Measurements from ENCODE around the gene ENTHD1.
"Not testable (repeated sequence)": the region's sequence is repeated elsewhere in the genome, so short reads cannot be mapped to it uniquely, and the experiment has no call there.

ENTHD1 gene

DNA sequence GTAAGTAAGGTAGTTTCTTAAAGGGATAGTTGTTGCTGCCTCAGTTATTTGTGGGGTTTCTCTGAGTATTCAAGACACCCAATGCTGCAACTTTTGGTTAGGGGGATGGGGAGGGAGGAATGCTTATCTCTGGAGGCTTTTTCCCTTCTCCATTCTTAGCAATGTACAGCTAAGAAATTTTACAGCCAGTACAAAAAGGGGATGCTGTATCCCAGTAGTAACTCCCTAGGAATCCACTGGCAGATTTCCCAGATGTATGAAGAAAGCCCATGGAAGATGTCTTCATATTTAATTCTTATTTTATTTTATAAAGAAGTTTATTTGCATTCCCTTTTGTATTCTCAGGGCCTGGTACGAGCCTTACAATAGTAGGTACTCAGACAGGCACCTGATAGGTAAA, 154.8 kb downstream of the ENTHD1 start:
- no peak for TF ChIP-seq JUND (IDR thresholded peaks at IDR 0.05; ENCODE audit: low read depth)
- in situ Hi-C loops (cut with HindIII; ENCODE audit: low pct_unique_long_range_greater_than_20kb, low sequenced_read_pairs) = no loop called here
- DNase-seq (ENCODE audit: low read depth in 1 of 2, low spot score in 1 of 2) = no peak

DNA sequence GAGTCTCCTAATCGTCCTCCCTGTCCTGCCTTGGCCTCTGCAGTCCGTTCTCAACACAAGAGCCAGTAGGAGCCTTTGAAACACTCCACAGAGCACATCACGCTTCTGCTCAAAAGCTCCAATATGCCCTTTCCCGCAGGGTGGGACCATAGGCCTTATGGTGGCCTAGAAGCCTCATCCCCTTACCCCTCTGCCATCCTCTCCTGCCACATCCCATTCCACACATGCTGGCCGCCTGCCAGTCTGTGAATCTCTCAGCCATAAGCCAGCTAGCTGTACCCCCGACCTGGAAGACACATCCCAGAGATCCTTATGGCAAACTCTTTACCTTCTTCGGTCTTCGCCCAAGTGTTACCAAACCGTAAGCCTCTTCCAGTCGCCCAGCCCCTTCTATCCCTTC, 157.8 kb downstream of the ENTHD1 start:
- no peak for TF ChIP-seq JUND (IDR thresholded peaks at IDR 0.05; ENCODE audit: low read depth)
- in situ Hi-C loops (cut with HindIII; ENCODE audit: low pct_unique_long_range_greater_than_20kb, low sequenced_read_pairs) = no loop called here
- no peak for DNase-seq (ENCODE audit: low read depth in 1 of 2, low spot score in 1 of 2)

DNA sequence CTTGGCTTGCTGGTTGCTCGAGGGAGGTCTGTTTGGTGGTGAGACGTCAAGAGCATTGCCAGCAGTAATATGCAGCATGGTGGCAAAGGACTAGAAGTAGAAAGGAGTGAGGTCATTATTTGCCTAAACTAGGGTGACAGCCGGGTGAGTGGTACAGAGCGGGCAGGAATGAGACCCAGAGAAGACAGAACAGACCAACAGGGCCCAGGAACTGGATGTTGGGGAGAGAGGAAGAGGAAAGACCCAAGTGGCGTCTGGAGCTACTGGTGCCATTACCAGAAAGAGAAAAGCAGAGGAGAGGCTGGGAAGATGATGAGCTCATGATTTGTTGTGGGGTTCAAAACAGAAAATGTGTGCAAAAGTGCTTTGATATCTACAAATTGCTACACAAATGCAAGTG, 158.7 kb downstream of the ENTHD1 start:
- DNase-seq (ENCODE audit: low read depth in 1 of 2, low spot score in 1 of 2) = no peak
- in situ Hi-C loops (cut with HindIII; ENCODE audit: low pct_unique_long_range_greater_than_20kb, low sequenced_read_pairs) = no loop called here
- no peak for TF ChIP-seq JUND (IDR thresholded peaks at IDR 0.05; ENCODE audit: low read depth)

DNA sequence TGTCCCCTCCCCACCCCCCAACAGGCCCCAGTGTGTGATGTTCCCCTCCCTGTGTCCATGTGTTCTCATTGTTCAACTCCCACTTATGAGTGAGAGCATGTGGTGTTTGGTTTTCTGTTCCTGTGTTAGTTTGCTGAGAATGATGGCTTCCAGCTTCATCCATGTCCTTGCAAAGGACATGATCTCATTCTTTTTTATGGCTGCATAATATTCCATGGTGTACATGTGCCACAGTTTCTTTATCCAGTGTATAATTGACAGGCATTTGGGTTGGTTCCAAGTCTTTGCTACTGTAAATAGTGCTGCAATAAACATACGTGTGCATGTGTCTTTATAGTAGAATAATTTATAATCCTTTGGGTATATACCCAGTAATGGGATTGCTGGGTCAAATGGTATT, 159.5 kb downstream of the ENTHD1 start:
- DNase-seq (ENCODE audit: low read depth in 1 of 2, low spot score in 1 of 2); in situ Hi-C loops (cut with HindIII; ENCODE audit: low pct_unique_long_range_greater_than_20kb, low sequenced_read_pairs): not testable (repeated sequence)

DNA sequence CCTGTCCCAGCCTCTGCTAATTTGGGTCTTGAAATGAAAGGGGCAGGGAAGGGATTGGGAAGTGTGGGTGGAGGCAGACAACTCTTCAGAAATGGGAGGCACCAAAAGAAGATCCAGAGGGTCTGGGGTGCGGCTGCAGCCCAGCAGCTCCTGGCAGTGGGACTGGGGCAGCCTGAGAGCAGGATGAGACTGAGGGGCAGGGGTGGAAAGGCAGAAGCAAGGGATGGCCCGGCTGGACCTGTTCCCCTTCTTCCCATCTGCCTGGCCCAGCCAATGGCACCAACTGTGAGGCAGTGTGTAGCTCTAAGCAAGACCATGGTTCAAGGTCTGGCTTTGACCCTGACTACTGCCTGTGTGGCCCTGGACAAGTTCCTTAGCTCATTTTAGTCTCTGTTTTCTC, 160.4 kb downstream of the ENTHD1 start:
- no peak for DNase-seq (ENCODE audit: low read depth in 1 of 2, low spot score in 1 of 2)
- in situ Hi-C loops (cut with HindIII; ENCODE audit: low pct_unique_long_range_greater_than_20kb, low sequenced_read_pairs) = no loop called here
- TF ChIP-seq JUND (IDR thresholded peaks at IDR 0.05; ENCODE audit: low read depth) = no peak

DNA sequence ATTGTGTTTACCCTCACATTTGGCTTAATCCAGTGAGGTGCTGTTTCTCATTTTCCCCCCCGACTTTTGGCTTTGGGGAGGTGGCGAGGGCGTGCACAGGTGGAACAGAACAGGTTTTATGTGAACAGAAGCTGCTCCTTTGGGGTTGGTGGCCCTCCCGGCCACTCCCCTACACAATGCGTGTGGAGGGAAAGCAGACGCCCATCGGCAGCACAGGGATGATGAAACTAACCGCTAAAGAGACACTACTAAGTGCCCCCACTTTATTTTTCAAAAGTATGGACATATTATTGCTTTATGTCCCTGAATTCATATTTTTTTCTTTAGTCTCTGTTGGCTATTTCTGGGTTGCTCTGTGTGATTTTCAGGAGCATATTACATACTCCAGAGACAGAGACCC, 160.9 kb downstream of the ENTHD1 start:
- TF ChIP-seq JUND (IDR thresholded peaks at IDR 0.05; ENCODE audit: low read depth) = no peak
- no peak for DNase-seq (ENCODE audit: low read depth in 1 of 2, low spot score in 1 of 2)
- in situ Hi-C loops (cut with HindIII; ENCODE audit: low pct_unique_long_range_greater_than_20kb, low sequenced_read_pairs) = no loop called here

DNA sequence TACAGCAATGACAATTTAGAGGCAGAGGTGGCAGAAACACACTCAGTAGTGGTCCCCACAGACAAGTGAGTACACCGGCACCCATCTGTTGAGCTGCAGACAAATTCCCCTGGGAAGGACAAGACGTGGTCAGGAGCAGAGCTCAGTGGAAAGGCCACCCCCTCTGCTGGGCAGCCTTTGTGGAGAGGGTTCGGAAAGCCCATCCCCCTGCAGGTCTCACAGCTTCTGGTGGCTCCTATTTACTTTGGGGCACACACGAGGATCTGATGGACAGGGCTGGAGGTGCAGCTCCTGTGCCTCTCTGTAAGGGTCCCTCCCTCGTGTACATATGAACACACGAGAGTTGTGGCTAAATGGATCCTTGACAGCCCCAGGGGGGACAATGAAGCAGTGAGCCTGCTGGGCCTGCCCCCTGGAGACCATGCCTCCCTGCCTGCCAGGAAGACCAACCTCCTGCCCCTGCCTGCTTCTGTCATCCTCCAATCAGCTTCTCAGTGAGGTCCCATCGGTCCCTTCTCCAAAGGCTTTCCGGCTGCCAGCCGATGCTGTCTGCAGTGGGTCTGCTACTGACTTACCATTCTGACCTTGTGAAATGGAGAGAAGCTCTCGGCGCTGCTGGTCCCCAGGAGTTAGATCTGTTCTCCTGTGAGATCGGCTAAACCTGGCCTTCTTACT, 161.5 kb downstream of the ENTHD1 start:
- no peak for TF ChIP-seq JUND (IDR thresholded peaks at IDR 0.05; ENCODE audit: low read depth)
- in situ Hi-C loops (cut with HindIII; ENCODE audit: low pct_unique_long_range_greater_than_20kb, low sequenced_read_pairs) = no loop called here
- DNase-seq (ENCODE audit: low read depth in 1 of 2, low spot score in 1 of 2) = no peak

DNA sequence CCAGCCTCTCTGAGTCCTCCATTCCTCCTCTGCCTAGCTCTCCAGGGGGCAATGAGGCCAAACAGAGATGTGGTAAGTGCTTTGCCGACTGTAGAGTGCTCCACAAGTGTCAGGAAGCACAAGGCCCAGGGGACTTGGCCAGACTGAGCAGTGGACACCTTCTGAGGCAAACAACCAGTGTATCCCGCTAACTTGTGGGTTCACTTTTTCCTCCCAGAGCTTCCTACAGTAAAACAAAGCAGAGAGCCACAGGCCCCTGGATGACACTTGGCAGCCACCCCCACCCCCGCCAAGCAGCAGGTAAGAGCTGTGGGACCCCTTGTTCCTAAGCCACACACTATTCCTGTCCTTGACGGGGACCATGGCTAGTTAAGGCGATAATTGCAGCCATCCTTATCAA, 162.1 kb downstream of the ENTHD1 start:
- no peak for DNase-seq (ENCODE audit: low read depth in 1 of 2, low spot score in 1 of 2)
- no peak for TF ChIP-seq JUND (IDR thresholded peaks at IDR 0.05; ENCODE audit: low read depth)
- in situ Hi-C loops (cut with HindIII; ENCODE audit: low pct_unique_long_range_greater_than_20kb, low sequenced_read_pairs) = no loop called here

DNA sequence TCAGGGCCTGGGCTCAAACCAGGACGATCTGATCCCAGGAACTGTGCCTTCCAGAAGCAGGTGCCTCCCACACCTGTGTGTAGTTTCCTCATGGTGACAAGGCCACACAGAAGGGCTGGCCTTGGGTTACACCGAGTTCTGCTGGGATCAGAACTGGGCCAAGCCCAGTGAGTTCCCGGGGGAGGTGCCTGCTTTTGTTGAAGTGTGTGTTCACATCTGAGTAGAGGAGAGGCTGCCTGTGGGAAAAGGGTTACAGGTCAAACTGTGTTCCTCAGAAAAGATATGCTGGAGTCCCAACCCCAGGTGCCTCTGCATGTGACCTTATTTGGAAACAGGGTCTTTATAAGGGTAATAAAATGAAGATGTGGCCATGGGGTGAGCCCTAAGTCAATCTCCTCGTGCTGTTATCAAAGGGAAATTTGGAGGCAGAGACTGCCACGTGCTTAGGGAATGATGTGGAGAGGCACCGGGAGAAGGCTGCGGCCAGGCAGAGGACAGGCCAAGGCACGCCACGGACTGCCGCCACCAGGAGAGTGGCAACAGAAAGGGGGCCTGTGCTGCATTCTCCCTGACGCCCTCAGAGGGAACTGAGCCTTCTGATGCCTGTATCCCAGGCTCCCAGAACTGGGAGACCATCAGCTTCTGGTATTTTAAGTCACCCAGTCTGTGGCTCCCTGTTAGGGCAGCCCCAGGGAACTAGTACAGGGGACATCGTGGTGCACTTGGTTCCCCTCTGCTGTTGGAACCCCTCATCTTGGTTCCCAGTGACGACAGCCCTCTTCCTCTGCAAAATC, 164.2 kb downstream of the ENTHD1 start:
- in situ Hi-C loops (cut with HindIII; ENCODE audit: low pct_unique_long_range_greater_than_20kb, low sequenced_read_pairs) = no loop called here
- TF ChIP-seq JUND (IDR thresholded peaks at IDR 0.05; ENCODE audit: low read depth) = no peak
- no peak for DNase-seq (ENCODE audit: low read depth in 1 of 2, low spot score in 1 of 2)

DNA sequence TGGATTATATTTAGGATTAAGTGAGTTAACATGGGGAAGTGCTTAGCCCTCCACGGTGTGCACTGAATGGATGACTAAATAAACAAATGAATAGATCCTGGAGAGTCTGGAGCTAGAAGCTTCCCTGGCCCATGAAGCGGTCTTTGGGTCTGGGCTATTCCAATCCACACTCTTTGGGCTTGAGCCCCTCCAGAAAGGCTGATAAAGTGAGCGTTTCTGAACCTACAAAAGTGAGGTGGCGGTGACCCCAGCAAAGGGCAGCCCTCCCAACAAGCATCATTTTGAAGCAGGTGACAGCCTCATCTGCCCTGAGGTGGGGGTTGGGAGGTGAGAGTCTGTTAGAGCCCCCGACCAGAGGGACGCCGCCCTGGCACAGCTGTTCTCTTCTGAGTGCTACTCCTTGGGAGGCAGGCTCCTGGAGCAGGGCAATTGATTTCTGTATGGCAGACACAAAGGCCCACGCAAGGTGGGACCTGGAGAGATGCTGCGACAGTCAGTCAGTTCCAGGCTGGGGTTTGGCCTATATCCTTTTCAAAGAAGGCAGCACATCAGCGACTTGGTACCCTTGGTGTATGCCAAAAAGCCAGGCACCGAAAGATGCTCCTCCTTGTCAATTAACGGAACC, 165.2 kb downstream of the ENTHD1 start:
- no peak for DNase-seq (ENCODE audit: low read depth in 1 of 2, low spot score in 1 of 2)
- TF ChIP-seq JUND (IDR thresholded peaks at IDR 0.05; ENCODE audit: low read depth) = no peak
- in situ Hi-C loops (cut with HindIII; ENCODE audit: low pct_unique_long_range_greater_than_20kb, low sequenced_read_pairs) = no loop called here

DNA sequence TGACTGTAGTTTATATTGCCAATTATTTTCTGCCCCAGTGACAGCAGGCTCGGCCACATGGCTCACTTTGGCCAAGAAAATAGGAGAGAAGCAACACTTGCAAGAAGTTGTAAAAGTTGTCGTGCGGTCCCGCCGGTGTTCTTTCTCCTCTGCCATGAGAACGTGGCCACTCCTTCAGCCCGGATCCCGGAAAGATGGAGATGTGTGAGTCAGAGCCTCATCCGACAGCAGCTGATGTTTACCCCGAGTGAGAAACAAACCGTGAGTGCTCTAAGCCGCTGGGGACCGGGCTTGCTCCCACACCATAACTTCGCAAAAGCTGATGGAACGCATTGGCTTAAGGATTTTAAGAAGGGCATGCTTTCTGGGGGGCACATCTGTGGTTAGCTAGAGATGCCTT, 166.0 kb downstream of the ENTHD1 start:
- in situ Hi-C loops (cut with HindIII; ENCODE audit: low pct_unique_long_range_greater_than_20kb, low sequenced_read_pairs) = no loop called here
- TF ChIP-seq JUND (IDR thresholded peaks at IDR 0.05; ENCODE audit: low read depth) = no peak
- no peak for DNase-seq (ENCODE audit: low read depth in 1 of 2, low spot score in 1 of 2)

DNA sequence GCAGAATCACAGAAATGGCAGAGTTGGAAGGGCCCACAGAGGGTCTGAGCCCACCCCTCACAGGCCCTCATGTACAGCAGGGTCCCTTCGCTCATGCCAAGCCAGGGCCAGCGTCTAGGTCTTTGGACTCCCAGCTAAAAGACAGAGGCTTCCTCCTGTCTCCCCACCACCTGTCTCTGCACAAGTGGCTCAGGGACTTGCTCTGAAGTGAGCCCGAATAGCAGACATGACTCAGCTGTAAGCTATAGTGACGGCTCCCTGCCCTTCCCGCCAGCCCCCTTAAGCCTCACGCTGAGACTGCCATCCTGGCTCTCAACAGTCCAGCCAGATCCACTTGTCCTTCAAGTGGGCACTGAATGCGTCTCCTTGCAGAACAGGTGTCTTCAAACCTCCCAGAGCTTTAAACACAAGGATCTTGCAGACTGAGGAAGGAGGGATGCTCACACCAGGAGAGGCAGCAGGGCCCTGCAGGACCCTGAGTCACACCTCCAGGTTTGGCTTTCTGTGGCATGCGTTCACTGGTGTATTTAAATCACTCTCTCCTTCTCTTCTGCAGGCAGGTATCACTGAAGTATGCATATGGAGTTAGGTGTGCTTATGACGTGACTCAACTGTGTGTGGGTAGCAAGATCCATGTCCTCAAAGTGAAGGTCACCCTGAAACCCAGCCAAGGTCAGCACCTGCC, 168.1 kb downstream of the ENTHD1 start:
- in situ Hi-C loops (cut with HindIII; ENCODE audit: low pct_unique_long_range_greater_than_20kb, low sequenced_read_pairs) = no loop called here

DNA sequence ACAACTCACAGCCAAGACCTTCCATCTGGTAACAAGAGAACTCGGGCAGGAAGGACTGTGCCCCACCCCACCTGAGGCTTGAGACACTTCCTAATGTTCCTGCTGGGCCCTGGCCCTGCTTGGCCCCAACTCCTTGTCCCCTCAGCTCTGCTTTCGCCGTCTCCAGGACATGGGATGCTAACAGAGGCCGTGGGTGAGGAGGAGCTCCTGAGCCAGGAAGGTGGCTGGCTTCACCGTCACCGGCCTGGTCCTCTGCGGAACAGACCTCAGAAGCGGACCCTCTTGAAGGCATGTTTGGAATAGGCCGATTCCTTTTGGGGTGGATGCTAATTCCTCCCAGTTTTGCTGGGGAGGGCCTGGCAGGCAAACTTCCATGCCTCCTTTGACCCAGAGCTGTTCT, 168.7 kb downstream of the ENTHD1 start:
- in situ Hi-C loops (cut with HindIII; ENCODE audit: low pct_unique_long_range_greater_than_20kb, low sequenced_read_pairs) = no loop called here
- DNase-seq (ENCODE audit: low read depth in 1 of 2, low spot score in 1 of 2) = no peak
- TF ChIP-seq JUND (IDR thresholded peaks at IDR 0.05; ENCODE audit: low read depth) = no peak

More for the DNA sequence above, 168.1 kb downstream of the ENTHD1 start:
- TF ChIP-seq JUND (IDR thresholded peaks at IDR 0.05; ENCODE audit: low read depth) = no peak
- DNase-seq (ENCODE audit: low read depth in 1 of 2, low spot score in 1 of 2) = no peak

Measured in T47D (cell line).